HG03280 (cell line): ENCODE data around the gene FAM107B.
"Not testable (repeated sequence)": the region's sequence is repeated elsewhere in the genome, so short reads cannot be mapped to it uniquely, and the experiment has no call there.

Source experiments
- ATAC-seq: cut with Tn5 transposase; IDR thresholded peaks from one replicate; pipeline ENCODE4 v1.9.1; 2021; ENCODE audit warnings: mild to moderate bottlenecking, moderate library complexity; ENCODE audit not compliant: unreplicated experiment

FAM107B gene

GRCh38 chr10:14667280-14667679 lies 107.4 kb downstream of the FAM107B start:
- ATAC-seq, result no peak

GRCh38 chr10:14665865-14666857 lies 108.5 kb downstream of the FAM107B start:
- no peak for ATAC-seq

GRCh38 chr10:14665304-14665703 lies 109.4 kb downstream of the FAM107B start:
- no peak for ATAC-seq

- no peak for ATAC-seq
Measured at GRCh38 chr10:14664345-14664744, 110.4 kb downstream of the FAM107B start.

GRCh38 chr10:14661818-14662217 lies 112.9 kb downstream of the FAM107B start:
- no peak for ATAC-seq

GRCh38 chr10:14660831-14661230 lies 113.9 kb downstream of the FAM107B start:
- ATAC-seq, result no peak

- ATAC-seq, result peak; percentile 85
Measured at GRCh38 chr10:14659626-14660196, 115.0 kb downstream of the FAM107B start.

- not testable (repeated sequence) for ATAC-seq
Measured at GRCh38 chr10:14659137-14659536, 115.6 kb downstream of the FAM107B start.

GRCh38 chr10:14658331-14659127 lies 116.2 kb downstream of the FAM107B start:
- ATAC-seq, result no peak

GRCh38 chr10:14656052-14656730 lies 118.5 kb downstream of the FAM107B start:
- ATAC-seq, result no peak

- no peak for ATAC-seq
Measured at GRCh38 chr10:14654821-14655382, 119.8 kb downstream of the FAM107B start.

- no peak for ATAC-seq
Measured at GRCh38 chr10:14653271-14654161, 121.2 kb downstream of the FAM107B start.

GRCh38 chr10:14652816-14653215 lies 121.9 kb downstream of the FAM107B start:
- ATAC-seq, result no peak

- ATAC-seq, result no peak
Measured at GRCh38 chr10:14652067-14652466, 122.6 kb downstream of the FAM107B start.

- ATAC-seq, result no peak
Measured at GRCh38 chr10:14649739-14650138, 125.0 kb downstream of the FAM107B start.

- ATAC-seq, result no peak
Measured at GRCh38 chr10:14648946-14649345, 125.8 kb downstream of the FAM107B start.

GRCh38 chr10:14648005-14648765 lies 126.5 kb downstream of the FAM107B start:
- ATAC-seq, result peak; percentile 93

GRCh38 chr10:14645239-14645960 lies 129.3 kb downstream of the FAM107B start:
- no peak for ATAC-seq
